ENCODE data around the gene GUCA2B. TPM values are rescaled to one million over a fixed set of nuclear protein-coding genes. Genes with fewer than 3 reads are reported as not detected.

GUCA2B gene
- polyA plus RNA-seq, 6 donors from 2014 or later = not detected

DNA sequence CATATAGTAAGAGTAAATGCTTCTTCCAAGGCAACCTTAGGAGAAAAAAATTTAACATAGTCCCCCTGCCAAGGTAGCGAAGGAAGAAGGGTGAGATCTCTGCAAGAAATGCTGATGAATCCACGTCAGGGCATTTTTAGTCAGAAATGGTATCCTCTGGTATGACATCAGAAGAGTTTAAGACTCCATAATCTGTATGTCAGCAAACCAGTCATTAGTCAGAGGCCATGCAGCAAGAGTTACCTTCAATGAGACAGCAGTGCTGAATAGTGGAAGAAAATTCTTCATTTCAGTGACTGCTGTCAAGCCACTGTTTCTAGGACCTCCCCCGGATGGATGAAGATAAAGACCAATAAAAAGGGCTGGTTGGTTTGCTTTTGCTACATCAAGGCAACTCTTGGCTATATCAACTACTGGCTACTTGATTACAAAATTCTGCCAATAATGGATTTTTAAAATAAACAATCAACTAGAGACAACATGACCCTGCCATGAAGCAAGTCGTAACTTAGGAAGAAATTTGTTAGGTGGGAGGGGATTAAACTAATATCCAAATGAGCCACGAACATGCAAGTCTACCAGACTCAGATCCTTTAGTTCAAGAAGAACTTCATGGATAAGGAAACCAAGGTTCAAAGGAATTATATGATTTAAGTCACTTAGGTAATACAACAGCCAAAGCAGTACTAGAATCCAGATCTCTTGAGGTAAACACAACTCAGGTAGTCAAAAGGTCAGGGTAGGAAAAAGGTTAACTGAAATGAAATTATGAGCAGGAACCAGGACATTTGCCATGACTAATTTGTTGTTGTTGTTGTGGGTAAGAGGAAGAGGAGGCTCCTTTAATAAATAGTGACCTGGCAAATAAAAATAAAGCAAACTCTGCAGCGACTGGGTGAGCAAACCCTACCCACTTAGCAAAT lies 37.0 kb downstream of the GUCA2B start:
- H3K4me3 Mint-ChIP-seq = no peak overlapping the region
- DNase-seq (no peak), ATAC-seq (ENCODE audit: low read depth in 2 of 2) (no peak)
- H3K36me3 Mint-ChIP-seq = peaks cover 38 to 48% of the 10 kb centered on the region in 2 donors
- no peaks in the 10 kb centered on the region for H3K27me3 Mint-ChIP-seq
- no peaks in the 10 kb centered on the region for H3K9me3 Mint-ChIP-seq
- no peak overlapping the region for H3K27ac Mint-ChIP-seq
- H3K4me1 Mint-ChIP-seq = peaks cover 0 to 4% (median 0%) of the 10 kb centered on the region in 3 donors

- ATAC-seq (ENCODE audit: low read depth in 2 of 2) (no peak), DNase-seq (no peak)
- peak overlapping the region in 1 of 8 donors; percentile 14 for H3K4me3 Mint-ChIP-seq
- no peak overlapping the region for H3K27ac Mint-ChIP-seq
- H3K9me3 Mint-ChIP-seq = no peaks in the 10 kb centered on the region
- H3K36me3 Mint-ChIP-seq = peaks cover 33 to 38% of the 10 kb centered on the region in 2 donors
- peaks cover 0 to 4% (median 0%) of the 10 kb centered on the region in 3 donors for H3K4me1 Mint-ChIP-seq
- no peaks in the 10 kb centered on the region for H3K27me3 Mint-ChIP-seq
These were observed 38.1 kb downstream of the GUCA2B start for GRCh38 chr1:42191319-42191718.

DNA sequence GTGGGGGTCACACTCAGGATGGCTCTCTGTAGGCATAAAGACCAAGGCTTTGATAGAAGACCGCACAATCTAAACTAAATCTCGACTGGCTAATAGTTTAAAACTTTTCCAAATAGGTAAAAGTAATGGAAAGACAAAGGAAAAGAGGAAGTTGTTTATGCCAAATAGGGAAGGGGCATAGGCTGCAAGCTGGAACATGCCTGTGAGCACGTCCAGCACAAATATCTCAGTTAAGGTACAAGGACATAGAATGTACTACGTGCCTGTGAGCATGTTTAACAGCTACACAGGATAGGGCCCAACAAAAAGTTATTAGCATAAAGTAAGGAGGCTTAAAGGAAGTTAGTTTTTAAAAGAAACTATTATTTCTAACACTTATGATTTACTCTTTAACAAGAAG lies 38.9 kb downstream of the GUCA2B start:
- Mint-ChIP-seq H3K27ac (peak overlapping the region in 1 of 6 donors; percentile 49), H3K4me3 (no peak overlapping the region), H3K9me3 (no peaks in the 10 kb centered on the region), H3K27me3 (no peaks in the 10 kb centered on the region), H3K4me1 (peaks cover 0 to 3% (median 0%) of the 10 kb centered on the region in 3 donors), H3K36me3 (peaks cover 30 to 32% of the 10 kb centered on the region in 2 donors)
- DNase-seq (no peak), ATAC-seq (ENCODE audit: low read depth in 2 of 2) (no peak)

DNA sequence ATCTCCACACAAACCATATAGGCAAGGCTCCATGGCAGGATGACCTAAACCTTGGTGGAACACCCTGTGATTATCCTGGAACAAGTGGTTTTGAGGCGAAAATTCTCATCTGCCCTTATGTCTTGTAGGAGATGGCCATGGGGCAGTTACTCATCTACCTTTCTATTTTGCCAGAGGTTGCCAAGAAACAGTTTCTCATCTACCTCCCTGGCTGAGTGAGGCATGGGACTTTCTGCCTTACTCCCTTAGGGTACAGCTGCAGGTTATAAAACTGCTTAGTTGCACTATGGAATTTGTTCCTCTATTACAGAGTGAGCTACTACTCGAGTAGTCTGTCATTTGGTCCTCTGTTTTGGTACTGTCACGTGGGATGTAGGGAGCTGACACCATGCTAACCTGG lies 42.6 kb downstream of the GUCA2B start:
- DNase-seq (no peak), ATAC-seq (ENCODE audit: low read depth in 2 of 2) (no peak)
- peaks cover 0 to 2% (median 0%) of the 10 kb centered on the region in 7 donors for H3K9me3 Mint-ChIP-seq
- no peaks in the 10 kb centered on the region for H3K4me1 Mint-ChIP-seq
- no peak overlapping the region for H3K27ac Mint-ChIP-seq
- peaks cover 15 to 32% of the 10 kb centered on the region in 2 donors for H3K36me3 Mint-ChIP-seq
- H3K27me3 Mint-ChIP-seq = no peaks in the 10 kb centered on the region
- no peak overlapping the region for H3K4me3 Mint-ChIP-seq

GRCh38 chr1:42198251-42198650 lies 45.0 kb downstream of the GUCA2B start:
- no peak for DNase-seq
- Mint-ChIP-seq H3K27ac (no peak overlapping the region), H3K27me3 (no peaks in the 10 kb centered on the region), H3K36me3 (peaks cover 29 to 43% of the 10 kb centered on the region in 2 donors), H3K4me1 (no peaks in the 10 kb centered on the region), H3K4me3 (no peak overlapping the region), H3K9me3 (peaks cover 6 to 15% (median 14%) of the 10 kb centered on the region in 7 donors)
- ATAC-seq (ENCODE audit: low read depth in 2 of 2) = no peak

DNA sequence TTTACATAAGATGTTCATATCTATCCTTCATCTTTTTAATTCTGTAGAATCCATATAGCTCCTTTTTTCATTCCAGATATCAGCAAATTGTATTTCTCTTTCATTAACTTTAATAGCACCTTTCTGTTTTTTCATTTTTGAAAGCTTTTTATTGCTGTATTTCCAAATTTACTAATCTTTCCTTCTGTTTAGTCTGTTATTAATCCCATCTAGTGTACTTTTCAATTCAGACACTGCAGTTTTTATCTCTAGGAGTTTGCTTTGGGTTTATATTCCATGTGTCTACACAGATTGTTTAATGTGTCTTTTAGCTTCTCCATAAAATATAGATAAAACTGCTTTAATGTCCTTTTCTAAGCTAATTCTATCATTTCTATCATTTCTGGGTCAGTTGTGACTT lies 48.8 kb downstream of the GUCA2B start:
- DNase-seq (no peak), ATAC-seq (ENCODE audit: low read depth in 2 of 2) (no peak)
- no peak overlapping the region for H3K27ac Mint-ChIP-seq
- H3K4me1 Mint-ChIP-seq = peaks cover 3 to 4% (median 3%) of the 10 kb centered on the region in 3 donors
- peaks cover 6 to 21% (median 16%) of the 10 kb centered on the region in 7 donors for H3K9me3 Mint-ChIP-seq
- no peaks in the 10 kb centered on the region for H3K27me3 Mint-ChIP-seq
- H3K36me3 Mint-ChIP-seq = peaks cover 40 to 57% of the 10 kb centered on the region in 2 donors
- H3K4me3 Mint-ChIP-seq = no peak overlapping the region

Other genes starting within 250 kb of the GUCA2B start
- 1 to 10 TPM in 4 of 6 donors, under 1 TPM in 2; 0.83 to 2.1 (median 1.3) TPM for gene HIVEP3, start 234.5 kb upstream of the GUCA2B start, polyA plus RNA-seq (ENCODE audit: low read depth in 6 of 6)
- not detected for gene GUCA2A, start 11.3 kb downstream of the GUCA2B start, polyA plus RNA-seq (ENCODE audit: low read depth in 6 of 6)
- gene FOXJ3, start 181.8 kb downstream of the GUCA2B start, polyA plus RNA-seq (ENCODE audit: low read depth in 6 of 6) = 10 to 100 TPM; 19.8 to 46.0 (median 36.4) TPM
- gene RIMKLA, start 227.4 kb downstream of the GUCA2B start, polyA plus RNA-seq (ENCODE audit: low read depth in 6 of 6) = under 1 TPM in 2 of 6 donors, not detected in 4; 0.15 to 0.19 TPM